WERI-Rb-1 (cell line): Measurements from ENCODE around the gene PSMB1.
A peak's percentile ranks its signal among the peaks of the same experiment; 100 is the strongest.

Experiments used
- DNase-seq: peaks from one replicate; pipeline ENCODE4 v3.0.0-alpha.2; 2020
- H3K27ac ChIP-seq: fragments of 250-450 bp; sonication (Bioruptor Pico); 2 replicates; pipeline ENCODE4 v1.5.1; 2020; ENCODE audit warnings: mild to moderate bottlenecking, moderate library complexity
- H3K27me3 ChIP-seq: fragments of 250-450 bp; sonication (Bioruptor Pico); 2 replicates; pipeline ENCODE4 v1.5.1; 2021; ENCODE audit warnings: mild to moderate bottlenecking, low read depth, moderate library complexity; ENCODE audit not compliant: insufficient read depth, severe bottlenecking
- H3K36me3 ChIP-seq: fragments of 250-450 bp; sonication (Bioruptor Pico); 2 replicates; pipeline ENCODE4 v1.5.1; 2020; ENCODE audit warnings: mild to moderate bottlenecking, moderate library complexity
- H3K4me3 ChIP-seq: 2 replicates; pipeline ENCODE4 v1.5.1; 2011; ENCODE audit warnings: low read depth, mild to moderate bottlenecking, control low read depth, low read length
- H3K9me3 ChIP-seq: fragments of 250-450 bp; sonication (Bioruptor Pico); 2 replicates; pipeline ENCODE4 v1.5.1; 2021; ENCODE audit warnings: mild to moderate bottlenecking, moderate library complexity; ENCODE audit not compliant: severe bottlenecking
- TF ChIP-seq, protein P1 (sequence below): IDR thresholded peaks from 2 replicates; pipeline ENCODE4 v1.5.1; 2011; ENCODE audit warnings: low read depth, mild to moderate bottlenecking, control low read depth, inconsistent platforms, low read length

The PSMB1 gene

DNA sequence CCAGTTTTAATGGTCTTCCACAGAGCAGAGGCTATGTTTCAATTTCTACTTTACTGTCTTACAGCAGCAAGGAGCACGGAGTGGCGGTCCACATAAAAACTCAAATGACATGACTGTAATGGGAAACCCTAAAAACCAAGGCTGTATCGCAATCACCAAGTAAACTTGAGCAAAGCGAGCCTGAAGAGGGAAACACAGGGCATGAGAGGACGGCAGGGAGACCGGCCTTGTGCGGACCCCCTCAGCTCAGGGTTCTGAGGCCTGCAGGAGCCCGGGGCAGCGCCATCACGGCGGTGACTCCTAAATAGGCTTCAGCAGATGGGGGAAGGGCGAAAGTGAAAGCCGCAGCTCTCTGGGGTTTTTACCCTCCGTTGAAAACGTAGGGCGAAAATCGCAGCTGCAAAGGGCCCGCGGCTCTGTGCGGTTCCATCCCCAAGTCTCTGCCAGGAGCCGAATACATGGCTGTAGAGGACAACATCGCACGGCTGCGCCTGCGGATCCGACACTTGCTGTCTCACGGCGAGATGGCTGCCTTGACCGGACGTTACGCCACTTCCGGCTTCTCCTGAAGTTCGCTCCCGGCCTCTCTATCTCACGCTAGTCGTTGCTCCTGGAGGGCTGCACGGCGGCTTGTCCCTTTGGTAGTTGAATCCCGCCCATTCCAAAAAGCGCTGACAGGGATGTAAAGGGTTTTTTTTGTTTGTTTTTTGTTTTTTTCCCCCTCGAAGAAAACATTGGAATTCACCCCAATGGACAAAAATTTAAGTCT lies at the start of gene PSMB1:
PSMB1 (minus strand) TSS at position 543 of the 769 bp plus-strand sequence; CDS start at position 478, 65 bp downstream.
- TF ChIP-seq, protein P1, sequence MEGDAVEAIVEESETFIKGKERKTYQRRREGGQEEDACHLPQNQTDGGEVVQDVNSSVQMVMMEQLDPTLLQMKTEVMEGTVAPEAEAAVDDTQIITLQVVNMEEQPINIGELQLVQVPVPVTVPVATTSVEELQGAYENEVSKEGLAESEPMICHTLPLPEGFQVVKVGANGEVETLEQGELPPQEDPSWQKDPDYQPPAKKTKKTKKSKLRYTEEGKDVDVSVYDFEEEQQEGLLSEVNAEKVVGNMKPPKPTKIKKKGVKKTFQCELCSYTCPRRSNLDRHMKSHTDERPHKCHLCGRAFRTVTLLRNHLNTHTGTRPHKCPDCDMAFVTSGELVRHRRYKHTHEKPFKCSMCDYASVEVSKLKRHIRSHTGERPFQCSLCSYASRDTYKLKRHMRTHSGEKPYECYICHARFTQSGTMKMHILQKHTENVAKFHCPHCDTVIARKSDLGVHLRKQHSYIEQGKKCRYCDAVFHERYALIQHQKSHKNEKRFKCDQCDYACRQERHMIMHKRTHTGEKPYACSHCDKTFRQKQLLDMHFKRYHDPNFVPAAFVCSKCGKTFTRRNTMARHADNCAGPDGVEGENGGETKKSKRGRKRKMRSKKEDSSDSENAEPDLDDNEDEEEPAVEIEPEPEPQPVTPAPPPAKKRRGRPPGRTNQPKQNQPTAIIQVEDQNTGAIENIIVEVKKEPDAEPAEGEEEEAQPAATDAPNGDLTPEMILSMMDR = no peak
- DNase-seq = peak; percentile 92

DNA sequence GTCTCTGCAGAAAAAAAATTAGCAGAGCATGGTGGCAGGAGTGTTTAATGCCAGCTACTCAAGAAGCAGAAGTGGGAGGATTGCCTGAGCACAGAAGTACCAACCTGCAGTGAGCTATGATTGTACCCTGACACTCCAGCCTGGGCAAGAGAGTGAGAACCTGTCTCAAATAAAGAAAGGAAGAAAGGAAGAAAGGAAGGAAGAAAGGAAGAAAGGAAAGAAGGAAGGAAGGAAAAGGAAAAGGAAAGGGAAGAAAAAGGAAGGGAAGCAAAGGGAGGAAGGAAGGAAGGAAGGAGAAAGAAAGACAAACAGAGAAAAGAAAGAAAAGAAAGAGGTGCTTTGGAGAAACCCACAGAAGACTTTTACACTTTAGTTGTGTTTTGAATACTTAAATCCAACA lies 44.2 kb upstream of the PSMB1 start:
- TF ChIP-seq, protein P1 = no peak
- H3K27me3 ChIP-seq = no peaks in the 10 kb centered on the region
- no peaks in the 10 kb centered on the region for H3K36me3 ChIP-seq
- DNase-seq = no peak
- no peak overlapping the region for H3K27ac ChIP-seq
- no peak overlapping the region for H3K4me3 ChIP-seq
- peaks cover 5% of the 10 kb centered on the region for H3K9me3 ChIP-seq

More for the DNA sequence above, at the start of gene PSMB1:
- Histone ChIP-seq H3K4me3 (peak within 1 kb of the TSS; percentile 98), H3K27ac (peak within 1 kb of the TSS; percentile 94), H3K9me3 (no peaks in the 10 kb centered on the region), H3K36me3 (peaks cover 34% of the 10 kb centered on the region), H3K27me3 (no peaks in the 10 kb centered on the region)

DNA sequence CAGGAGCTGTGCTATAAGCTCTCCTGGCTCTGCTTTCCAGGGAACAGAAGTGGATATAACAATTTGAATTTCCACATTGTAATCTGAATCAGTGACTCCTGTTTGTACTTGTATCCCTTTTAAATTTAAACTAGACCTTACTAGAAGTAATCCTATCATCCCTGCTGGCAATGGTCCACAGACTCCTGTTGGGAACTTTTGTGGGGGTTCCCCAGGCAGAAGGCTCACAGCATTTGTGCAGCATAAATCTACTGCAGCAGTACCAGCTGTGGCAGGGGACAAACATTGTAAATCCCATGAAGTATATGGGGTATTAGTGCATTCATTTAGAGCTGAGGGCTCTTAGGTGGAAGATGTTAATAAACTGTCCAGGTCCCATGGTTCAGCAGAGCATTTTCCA lies 43.3 kb upstream of the PSMB1 start:
- Histone ChIP-seq H3K9me3 (peaks cover 5% of the 10 kb centered on the region), H3K27me3 (no peaks in the 10 kb centered on the region), H3K36me3 (no peaks in the 10 kb centered on the region), H3K4me3 (no peak overlapping the region), H3K27ac (no peak overlapping the region)
- TF ChIP-seq, protein P1 = no peak
- DNase-seq = peak; percentile 42

DNA sequence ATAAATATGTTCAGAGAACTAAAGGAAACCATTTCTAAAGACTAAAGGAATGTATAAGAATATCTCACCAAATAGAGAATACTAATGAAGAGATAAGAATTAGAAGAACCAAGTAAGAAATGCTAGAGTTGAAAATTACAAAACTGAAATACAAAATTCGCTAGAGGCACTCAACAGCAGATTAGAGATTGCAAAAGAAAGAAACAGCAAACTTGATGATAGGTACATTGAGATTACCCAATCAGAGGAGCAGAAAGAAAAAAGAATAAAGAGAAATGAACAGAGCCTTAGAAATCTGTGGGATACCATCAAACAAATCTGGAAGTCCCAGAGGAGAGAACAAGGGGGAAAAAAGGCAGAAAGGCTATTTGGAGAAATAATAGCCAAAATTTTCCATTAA lies 37.6 kb upstream of the PSMB1 start:
- no peak overlapping the region for H3K4me3 ChIP-seq
- H3K36me3 ChIP-seq = no peaks in the 10 kb centered on the region
- no peak for DNase-seq
- TF ChIP-seq, protein P1 = no peak
- no peaks in the 10 kb centered on the region for H3K27me3 ChIP-seq
- no peak overlapping the region for H3K27ac ChIP-seq
- peaks cover 13% of the 10 kb centered on the region for H3K9me3 ChIP-seq

DNA sequence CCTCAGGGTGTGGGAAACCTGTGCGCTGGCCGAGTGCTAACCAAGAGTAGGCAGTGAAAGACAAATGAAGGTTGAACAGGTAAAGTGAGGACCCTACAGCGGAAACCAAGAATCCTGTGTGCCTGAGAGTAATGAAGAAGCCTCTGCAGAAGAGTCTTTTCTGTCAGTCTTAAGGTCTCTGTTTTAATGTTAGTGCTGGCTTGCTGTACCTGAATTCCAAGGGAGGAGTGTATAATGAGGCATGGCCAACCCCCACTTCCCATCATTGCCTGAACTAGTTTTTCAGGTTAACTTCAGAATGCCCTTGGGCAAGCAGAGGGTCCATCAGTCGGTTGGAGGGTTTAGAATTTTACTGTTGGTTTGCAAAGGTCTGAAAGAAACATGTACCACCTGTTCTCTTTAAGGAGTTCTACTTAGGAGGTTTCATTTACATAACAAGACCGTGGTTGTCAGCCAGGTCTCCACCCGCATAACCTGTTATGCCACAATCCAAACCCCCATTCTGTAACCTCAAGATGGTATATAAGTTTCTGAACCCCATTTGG lies 31.9 kb upstream of the PSMB1 start:
- Histone ChIP-seq H3K4me3 (peak overlapping the region; percentile 92), H3K27ac (peak overlapping the region; percentile 57), H3K36me3 (peaks cover 26% of the 10 kb centered on the region), H3K27me3 (no peaks in the 10 kb centered on the region), H3K9me3 (peaks cover 1% of the 10 kb centered on the region)
- TF ChIP-seq, protein P1 = no peak
- DNase-seq = no peak
